PC-9 (cell line): ENCODE data around the gene DPP9. TPM values are rescaled to one million over a fixed set of nuclear protein-coding genes. Genes with fewer than 3 reads are reported as not detected.

Experiments used
- BruUV-seq: library from RNA; stranded (reverse); fragments of 400-500 nt; replicated peaks from 2 replicates; lab custom pipeline; 2021; lab: Mats Ljungman, UMichigan
- CTCF ChIA-PET: fragments of 300-600 bp; sonication (Branson Sonifier 250); formaldehyde crosslinking; loops from one replicate; lab custom pipeline; 2022; ENCODE audit warnings: antibody characterized with exemption; lab: Charles Lee
- POLR2A ChIA-PET: fragments of 300-600 bp; sonication (Branson Sonifier 250); formaldehyde crosslinking; loops from one replicate; lab custom pipeline; 2022; ENCODE audit warnings: antibody characterized with exemption; ENCODE audit not compliant: unreplicated experiment; lab: Charles Lee
- DNase-seq, 2 experiments: peaks; one replicate each; pipeline versions ENCODE4 v3.0.0 to v3.0.0-alpha.2; 2015 to 2022; ENCODE audit warnings: mixed read lengths in 1 of 2
- H2AFZ ChIP-seq: fragments of 200-600 bp; sonication (generic); 2 replicates; pipeline ENCODE4 v1.8.1; 2017; ENCODE audit warnings: antibody characterized with exemption
- H3F3A ChIP-seq: fragments of 200-600 bp; sonication (generic); 2 replicates; pipeline ENCODE4 v1.8.1; 2017; ENCODE audit warnings: antibody characterized with exemption, mild to moderate bottlenecking, low read depth; ENCODE audit not compliant: insufficient read depth
- H3K27ac ChIP-seq: fragments of 200-600 bp; sonication (generic); 2 replicates; pipeline ENCODE4 v1.6.1; 2016; ENCODE audit warnings: mixed run types
- H3K27me3 ChIP-seq: fragments of 200-600 bp; sonication (generic); 2 replicates; pipeline ENCODE4 v1.6.1; 2016; ENCODE audit warnings: low read depth, mixed run types; ENCODE audit not compliant: insufficient read depth
- H3K36me3 ChIP-seq: fragments of 200-600 bp; sonication (generic); 2 replicates; pipeline ENCODE4 v1.6.1; 2016; ENCODE audit warnings: low read depth, mixed run types
- H3K4me1 ChIP-seq: fragments of 200-600 bp; sonication (generic); replicated peaks from 2 replicates; pipeline ENCODE4 v1.6.1; 2016; ENCODE audit warnings: mixed run types; ENCODE audit not compliant: insufficient read depth
- H3K4me2 ChIP-seq: fragments of 200-600 bp; sonication (generic); 2 replicates; pipeline ENCODE4 v1.6.1; 2017; ENCODE audit warnings: mixed run types
- H3K4me3 ChIP-seq: fragments of 200-600 bp; sonication (generic); 2 replicates; pipeline ENCODE4 v1.6.1; 2016; ENCODE audit warnings: mixed run types
- H3K79me2 ChIP-seq: fragments of 200-600 bp; sonication (generic); 2 replicates; pipeline ENCODE4 v1.6.1; 2017; ENCODE audit warnings: low read depth, mixed run types
- H3K9me2 ChIP-seq: fragments of 200-600 bp; sonication (generic); 2 replicates; pipeline ENCODE4 v1.8.1; 2017; ENCODE audit warnings: mild to moderate bottlenecking; ENCODE audit not compliant: insufficient read depth
- H3K9me3 ChIP-seq: fragments of 200-600 bp; sonication (generic); 2 replicates; pipeline ENCODE4 v1.8.1; 2016; ENCODE audit warnings: low read depth; ENCODE audit not compliant: insufficient read depth
- H4K20me1 ChIP-seq: fragments of 200-600 bp; sonication (generic); 2 replicates; pipeline ENCODE4 v1.8.1; 2017; ENCODE audit not compliant: insufficient read depth
- CTCF ChIP-seq: fragments of 200-600 bp; sonication (generic); conservative IDR thresholded peaks from 2 replicates; pipeline ENCODE4 v1.6.1; 2017; ENCODE audit warnings: mixed run types, antibody characterized with exemption, mild to moderate bottlenecking, moderate library complexity
- EZH2 ChIP-seq: fragments of 200-600 bp; sonication (generic); IDR thresholded peaks from 2 replicates; pipeline ENCODE4 v1.8.0; 2017; ENCODE audit warnings: antibody characterized with exemption, low read depth
- intact Hi-C: fragments of 100-400 bp; cut with micrococcal nuclease; formaldehyde crosslinking; loops from one replicate; pipeline ENCODE4 v1.10.0; 2022; ENCODE audit not compliant: unreplicated experiment
- total RNA-seq: library from RNA; stranded (reverse); gene quantifications from 2 replicates; pipeline ENCODE4 v1.2.3, GENCODE V29; 2021

Gene DPP9
- total RNA-seq, 1 experiment from 2014 or later, result 85.3 TPM

DNA sequence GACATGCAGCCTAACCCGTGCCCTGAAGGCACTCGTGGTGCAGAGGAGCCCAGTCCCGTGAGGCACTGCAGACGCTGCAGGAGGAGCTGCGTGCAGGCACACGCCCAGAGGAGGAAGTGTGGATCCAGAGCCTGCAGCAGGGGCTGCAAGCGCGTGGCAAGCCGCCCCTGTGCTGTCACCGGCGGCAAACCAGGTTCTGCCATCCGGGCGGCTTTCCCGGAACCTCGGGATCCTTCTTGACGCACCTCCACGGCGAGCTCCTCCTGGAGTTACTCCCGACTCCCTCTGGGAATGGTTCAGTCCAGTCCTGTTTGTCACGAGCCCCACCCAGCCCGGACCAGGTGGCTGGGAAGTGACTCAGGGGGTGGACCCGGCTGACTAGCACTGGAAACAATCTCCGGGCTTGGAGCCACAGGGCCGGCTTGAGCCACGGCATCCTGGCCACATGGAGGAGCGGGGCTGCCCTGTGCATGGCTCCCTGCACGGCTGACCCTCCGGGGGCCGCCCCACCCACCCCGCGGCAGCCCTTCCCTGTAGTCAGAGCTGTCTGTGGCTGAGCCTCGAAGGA is 10.2 kb downstream of the DPP9 start:
- no TSS peak for BruUV-seq
- Histone ChIP-seq H3K4me2 (peak overlapping the region; percentile 53), H2AFZ (no peak overlapping the region), H3F3A (peaks cover 14% of the 10 kb centered on the region; the same call in 1 of the 2 replicates), H3K27me3 (no peaks in the 10 kb centered on the region), H4K20me1 (no peaks in the 10 kb centered on the region), H3K36me3 (no peaks in the 10 kb centered on the region), H3K79me2 (no peaks in the 10 kb centered on the region), H3K4me1 (peaks cover 16% of the 10 kb centered on the region), H3K9me3 (no peaks in the 10 kb centered on the region), H3K27ac (peak overlapping the region; percentile 32; the same call in 1 of the 2 replicates), H3K9me2 (no peaks in the 10 kb centered on the region), H3K4me3 (no peak overlapping the region)
- TF ChIP-seq EZH2 (no peak), CTCF (no peak)
- ChIA-PET CTCF (no interaction called here), POLR2A (interaction anchor here (0.5 kb wide), 2 partner anchors 143 to 178 kb away, joined by 3 to 7 read pairs; partner anchors contain the start of gene PLIN5)
- peak; percentile 81 to 94 for DNase-seq
- intact Hi-C loops, result loop anchor here (1.0 to 10.0 kb wide), 3 partner anchors 10 to 201 kb away; partner anchors contain the start of gene DPP9

DNA sequence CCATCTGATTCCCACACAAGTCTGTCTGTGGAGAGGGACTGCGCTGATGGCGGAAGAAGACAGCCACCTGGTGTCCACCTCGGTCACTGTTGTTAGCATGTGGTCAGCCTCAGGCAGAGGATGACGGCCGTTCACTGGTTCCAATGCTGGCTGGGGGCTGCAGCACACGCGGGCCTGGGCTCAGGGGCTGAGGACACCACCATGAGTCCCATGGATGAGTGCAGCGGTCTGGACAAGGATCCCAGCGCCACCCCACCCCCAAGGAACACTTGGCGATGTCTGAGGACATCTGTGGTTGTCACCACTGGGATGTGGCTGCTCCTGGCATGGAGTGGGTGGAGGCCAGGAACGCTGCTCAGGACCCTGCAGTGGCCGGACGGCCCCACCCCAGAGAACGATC is 10.9 kb downstream of the DPP9 start:
- no TSS peak for BruUV-seq
- Histone ChIP-seq H3K9me2 (no peaks in the 10 kb centered on the region), H3K4me2 (no peak overlapping the region; the same call in 1 of the 2 replicates), H3K4me1 (peaks cover 10% of the 10 kb centered on the region), H3K36me3 (no peaks in the 10 kb centered on the region), H3F3A (peaks cover 9% of the 10 kb centered on the region; the same call in 1 of the 2 replicates), H4K20me1 (no peaks in the 10 kb centered on the region), H3K9me3 (no peaks in the 10 kb centered on the region), H3K27ac (no peak overlapping the region), H3K79me2 (no peaks in the 10 kb centered on the region), H3K27me3 (no peaks in the 10 kb centered on the region), H2AFZ (no peak overlapping the region), H3K4me3 (no peak overlapping the region)
- ChIA-PET POLR2A (interaction anchor here (0.5 kb wide), 1 partner anchor 178 kb away, joined by 7 read pairs; the partner anchor contains the start of gene PLIN5), CTCF (interaction anchor here (1.0 kb wide), 1 partner anchor 146 kb away, joined by 4 read pairs; no protein-coding TSS in a partner anchor)
- intact Hi-C loops, result loop anchor here (1.0 to 10.0 kb wide), 3 partner anchors 11 to 202 kb away; partner anchors contain the start of gene DPP9
- TF ChIP-seq CTCF, result no peak
- no peak for TF ChIP-seq EZH2
- DNase-seq, result no peak

DNA sequence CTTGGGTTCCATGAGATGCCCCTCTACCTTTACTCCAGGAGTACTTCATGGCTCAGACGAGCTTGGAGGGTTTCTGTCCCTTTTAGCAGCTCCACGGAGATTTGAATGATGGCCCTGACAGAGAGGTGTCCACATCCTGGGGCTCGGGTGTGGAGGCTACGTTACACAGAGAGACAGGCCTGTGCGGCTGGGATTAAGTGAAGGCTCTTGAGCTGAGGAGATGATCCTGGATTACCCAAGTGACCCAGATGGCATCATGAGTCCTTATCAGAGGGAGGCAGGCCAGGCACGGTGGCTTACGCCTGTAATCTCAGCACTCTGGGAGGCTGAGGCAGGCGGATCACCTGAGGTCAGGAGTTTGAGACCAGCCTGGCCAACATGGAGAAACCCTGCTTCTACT is 12.4 kb downstream of the DPP9 start:
- no peak overlapping the region for H3K4me2 ChIP-seq
- DNase-seq, result no peak
- TF ChIP-seq EZH2 (no peak), CTCF (no peak)
- intact Hi-C loops, result loop anchor here (10.0 kb wide), 1 partner anchor 204 kb away; no protein-coding TSS in a partner anchor
- H3K36me3 ChIP-seq, result no peaks in the 10 kb centered on the region
- no peak overlapping the region for H3K4me3 ChIP-seq
- H3K27me3 ChIP-seq, result no peaks in the 10 kb centered on the region
- CTCF ChIA-PET, result no interaction called here
- no TSS peak for BruUV-seq
- no peak overlapping the region for H3K27ac ChIP-seq
- no peaks in the 10 kb centered on the region for H3K79me2 ChIP-seq
- POLR2A ChIA-PET, result no interaction called here
- no peaks in the 10 kb centered on the region for H4K20me1 ChIP-seq
- H3F3A ChIP-seq, result no peaks in the 10 kb centered on the region
- no peaks in the 10 kb centered on the region for H3K9me2 ChIP-seq
- no peaks in the 10 kb centered on the region for H3K9me3 ChIP-seq
- peaks cover 5% of the 10 kb centered on the region for H3K4me1 ChIP-seq
- H2AFZ ChIP-seq, result no peak overlapping the region
